Stimulated activated CD8-positive, alpha-beta memory T cell treated with anti-CD3 and anti-CD28 coated beads, Interleukin-4, amount 100 ng/mL, for 4 hours (primary cell): ENCODE results near the gene FTCD.
"Not testable (repeated sequence)": the region's sequence is repeated elsewhere in the genome, so short reads cannot be mapped to it uniquely, and the experiment has no call there.

Source experiments
- DNase-seq, 2 donors: peaks; one replicate each; pipeline ENCODE4 v3.0.0-alpha.2; 2020; ENCODE audit warnings: low read depth in 2 of 2, low spot score in 1 of 2

FTCD gene

GRCh38 chr21:46111857-46112724, 43.3 kb downstream of the FTCD start:
- DNase-seq: no peak

DNA sequence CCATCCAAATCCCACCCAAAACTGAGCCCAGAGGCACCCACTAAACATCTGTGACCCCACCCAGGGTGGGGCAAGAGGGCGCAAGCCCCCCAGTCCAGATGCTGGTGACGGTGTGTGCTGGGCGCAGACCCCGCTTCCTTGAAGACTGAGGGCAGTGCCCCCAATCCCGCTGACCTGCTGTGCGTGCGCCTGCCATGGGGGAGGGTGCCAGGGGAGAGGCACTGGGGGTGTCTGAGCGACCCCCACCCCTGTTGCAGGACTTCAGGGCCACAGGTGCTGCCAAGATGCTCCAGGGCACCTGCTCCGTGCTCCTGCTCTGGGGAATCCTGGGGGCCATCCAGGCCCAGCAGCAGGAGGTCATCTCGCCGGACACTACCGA, 44.2 kb downstream of the FTCD start:
- no peak for DNase-seq

- no peak for DNase-seq
Measured at GRCh38 chr21:46110499-46111192, 44.7 kb downstream of the FTCD start.

GRCh38 chr21:46109313-46110221, 45.8 kb downstream of the FTCD start:
- no peak for DNase-seq

DNA sequence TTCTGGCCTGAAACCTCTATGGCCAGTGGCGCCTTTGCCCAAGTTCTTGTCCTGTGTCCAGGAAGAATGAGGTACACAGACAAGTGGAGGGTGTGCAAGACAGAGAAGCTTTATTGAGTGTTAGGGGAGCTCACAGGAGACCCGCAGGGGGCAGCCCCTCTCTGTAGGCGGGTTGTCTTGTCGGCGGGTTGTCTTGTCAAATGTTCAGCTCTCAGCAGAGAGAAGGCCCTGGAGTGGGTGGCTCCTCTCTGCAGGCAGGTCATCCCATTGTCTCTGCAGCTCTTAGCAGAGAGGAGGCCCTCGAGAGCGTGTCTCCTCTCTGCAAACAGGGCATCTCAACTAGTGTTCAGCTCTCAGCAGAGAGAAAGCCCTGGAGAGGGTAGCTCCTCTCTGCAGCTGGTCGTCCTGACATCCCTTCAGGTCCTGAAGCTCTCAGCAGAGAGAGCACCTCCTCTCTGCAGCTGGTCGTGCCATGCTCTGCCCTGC, 46.5 kb downstream of the FTCD start:
- DNase-seq: no peak

GRCh38 chr21:46107376-46107775, 48.0 kb downstream of the FTCD start:
- DNase-seq: not testable (repeated sequence)

DNA sequence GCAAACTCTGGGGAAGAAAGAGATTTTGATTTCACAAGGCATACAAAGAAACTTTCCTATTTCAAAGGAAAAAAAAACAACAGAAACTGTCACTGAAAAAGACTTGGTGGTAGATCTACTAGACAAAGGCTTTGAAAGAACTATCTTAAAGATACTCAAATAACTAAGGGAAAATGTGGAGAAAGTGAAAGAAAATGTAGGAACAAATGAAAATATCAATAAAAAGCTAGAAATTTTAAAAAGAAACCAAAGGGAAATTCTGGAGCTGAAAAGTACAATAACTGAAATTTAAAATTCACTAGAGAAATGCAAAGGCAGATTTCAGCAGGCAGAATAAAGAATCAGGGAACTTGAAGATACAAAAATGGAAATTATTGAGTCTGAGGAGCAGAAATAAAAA, 51.3 kb downstream of the FTCD start:
- DNase-seq: no peak

DNA sequence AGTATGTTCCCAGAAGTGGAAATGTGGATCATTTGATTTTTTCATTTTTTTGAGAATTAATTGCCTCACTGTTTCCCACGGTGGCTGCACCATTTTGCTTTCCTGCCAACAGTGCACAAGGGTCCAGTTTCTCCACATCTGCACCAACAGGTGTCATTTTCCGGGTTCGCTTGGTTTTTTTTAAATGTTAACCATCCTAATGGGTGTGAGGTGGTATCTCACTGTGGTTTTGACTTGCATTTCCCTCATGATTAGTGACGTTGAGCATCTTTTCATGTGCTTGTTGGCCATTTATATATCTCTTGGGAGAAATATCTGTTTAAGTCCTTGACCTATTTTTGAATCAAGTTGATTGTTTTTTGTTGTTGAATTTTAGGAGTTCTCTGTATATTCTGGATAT, 54.5 kb downstream of the FTCD start:
- DNase-seq: no peak

DNA sequence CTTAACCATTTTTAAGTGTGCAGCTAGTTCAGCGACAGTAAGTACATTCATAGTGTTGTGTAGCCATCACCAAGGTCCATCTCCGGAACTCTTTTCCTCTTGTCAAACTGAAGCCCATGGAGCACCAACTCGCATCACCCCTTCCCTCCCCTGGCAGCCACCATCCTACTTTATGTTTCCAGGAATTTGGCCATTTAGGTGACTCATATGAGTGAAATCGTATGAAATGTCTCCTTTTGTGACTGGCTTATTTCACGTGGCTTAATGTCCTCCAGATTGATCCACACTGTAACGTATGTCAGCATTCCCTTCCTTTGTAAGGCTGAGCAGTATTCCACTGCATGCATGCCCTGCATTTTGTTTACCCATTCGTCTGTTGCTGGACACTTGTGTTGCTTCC, 55.0 kb downstream of the FTCD start:
- no peak for DNase-seq

DNA sequence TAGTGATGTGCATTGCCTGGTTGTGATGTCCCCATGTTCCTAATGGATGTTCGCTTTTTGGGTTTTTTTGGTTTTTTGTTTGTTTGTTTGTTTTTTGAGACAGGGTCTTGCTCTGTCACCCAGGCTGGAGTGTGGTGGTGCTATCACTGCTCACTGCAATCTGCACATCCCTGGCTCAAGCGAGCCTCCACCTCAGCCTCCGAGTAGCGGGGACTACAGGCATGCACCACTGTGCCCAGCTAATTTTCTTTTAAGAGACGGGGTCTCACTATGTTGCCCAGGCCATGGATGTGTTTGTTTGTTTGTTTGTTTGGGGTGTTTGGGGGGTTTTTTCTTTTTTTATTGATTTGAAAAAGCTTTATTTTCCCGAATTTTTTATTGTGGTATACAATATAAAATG, 55.4 kb downstream of the FTCD start:
- no peak for DNase-seq

- no peak for DNase-seq
Measured at GRCh38 chr21:46099476-46099875, 55.9 kb downstream of the FTCD start.

GRCh38 chr21:46098303-46099141, 56.9 kb downstream of the FTCD start:
- no peak for DNase-seq

DNA sequence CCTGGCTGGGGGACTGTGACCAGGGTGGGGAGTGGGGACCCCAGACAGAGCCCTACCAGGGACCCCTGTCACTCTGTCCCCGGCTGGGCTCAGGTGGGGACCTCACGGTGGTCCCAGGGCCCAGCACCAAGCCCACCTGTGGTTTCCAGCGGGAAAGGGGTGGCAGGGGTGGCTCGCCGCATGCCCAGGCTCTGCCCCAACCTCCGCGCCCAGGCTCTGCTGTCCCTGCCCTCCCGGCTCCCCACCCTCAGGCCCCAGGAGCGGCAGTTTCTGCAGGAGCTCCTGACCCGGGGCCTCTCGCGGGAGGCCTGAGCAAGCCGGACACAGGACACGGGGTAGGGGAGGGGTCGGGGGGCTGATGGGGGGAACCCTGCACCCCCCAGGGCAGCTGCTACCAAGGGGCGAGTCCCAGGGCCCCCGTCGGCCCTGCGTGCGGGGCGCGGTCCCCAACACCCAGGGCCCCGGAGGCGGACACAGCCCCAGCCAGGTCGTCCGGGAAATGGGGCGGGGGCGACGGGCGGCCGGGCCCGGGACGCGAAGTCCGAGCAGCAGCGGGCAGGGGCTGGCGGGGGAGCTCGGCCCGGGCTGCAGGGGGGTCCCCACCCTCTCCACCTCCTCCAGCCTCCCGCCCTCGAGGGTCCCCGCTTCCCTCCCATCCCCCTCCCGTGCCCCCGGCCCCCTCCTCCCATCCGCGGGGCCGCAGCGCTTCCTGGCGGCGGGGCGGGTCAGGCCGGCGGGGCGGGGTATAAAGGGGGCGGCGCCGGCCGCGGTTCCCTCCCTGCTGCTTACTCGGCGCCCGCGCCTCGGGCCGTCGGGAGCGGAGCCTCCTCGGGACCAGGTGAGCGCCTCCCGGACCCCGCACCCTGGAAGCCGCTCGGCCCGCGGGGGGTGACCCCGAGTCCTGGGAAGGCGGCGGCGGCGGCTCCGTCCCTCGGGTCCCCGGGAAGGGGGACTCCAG, 57.8 kb downstream of the FTCD start, which contains the start of gene COL6A2:
TSS of gene COL6A2 (plus strand) at position 777 of the 958 bp plus-strand sequence.
- peak in 1 of 2 donors; percentile 24 for DNase-seq

GRCh38 chr21:46096596-46097335, 58.6 kb downstream of the FTCD start:
- DNase-seq: no peak

GRCh38 chr21:46095814-46096595, 59.4 kb downstream of the FTCD start:
- DNase-seq: no peak

DNA sequence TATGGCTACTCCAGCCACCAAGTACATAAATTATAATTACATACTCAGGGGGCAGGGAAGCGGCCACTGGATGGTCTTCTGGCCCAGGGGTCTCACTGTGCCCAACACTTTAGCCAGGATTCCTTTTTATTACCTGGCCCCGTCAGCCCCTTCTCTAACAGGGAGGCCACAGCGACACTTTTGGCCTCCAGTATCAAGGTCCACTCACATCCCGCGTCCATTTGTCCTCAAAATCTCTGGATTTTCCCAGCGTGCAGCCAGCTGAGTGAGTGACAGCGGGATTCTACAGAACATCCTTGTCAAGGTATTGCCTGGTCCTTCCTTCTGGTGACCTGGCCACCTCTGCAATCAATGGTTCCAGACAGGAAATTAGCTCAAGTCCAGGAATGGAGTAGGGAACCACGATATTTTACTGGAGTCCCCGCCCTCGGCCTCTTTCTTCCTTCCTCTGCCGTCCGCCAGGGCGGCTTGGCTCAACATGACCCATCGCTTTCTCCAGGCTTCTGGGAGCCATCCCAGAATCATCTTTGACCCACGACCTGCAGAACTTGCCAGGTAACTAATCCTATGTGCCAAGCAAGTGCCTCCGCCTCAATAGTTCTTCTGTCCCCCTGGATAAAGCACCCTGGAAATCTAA, 60.2 kb downstream of the FTCD start:
- no peak for DNase-seq

DNA sequence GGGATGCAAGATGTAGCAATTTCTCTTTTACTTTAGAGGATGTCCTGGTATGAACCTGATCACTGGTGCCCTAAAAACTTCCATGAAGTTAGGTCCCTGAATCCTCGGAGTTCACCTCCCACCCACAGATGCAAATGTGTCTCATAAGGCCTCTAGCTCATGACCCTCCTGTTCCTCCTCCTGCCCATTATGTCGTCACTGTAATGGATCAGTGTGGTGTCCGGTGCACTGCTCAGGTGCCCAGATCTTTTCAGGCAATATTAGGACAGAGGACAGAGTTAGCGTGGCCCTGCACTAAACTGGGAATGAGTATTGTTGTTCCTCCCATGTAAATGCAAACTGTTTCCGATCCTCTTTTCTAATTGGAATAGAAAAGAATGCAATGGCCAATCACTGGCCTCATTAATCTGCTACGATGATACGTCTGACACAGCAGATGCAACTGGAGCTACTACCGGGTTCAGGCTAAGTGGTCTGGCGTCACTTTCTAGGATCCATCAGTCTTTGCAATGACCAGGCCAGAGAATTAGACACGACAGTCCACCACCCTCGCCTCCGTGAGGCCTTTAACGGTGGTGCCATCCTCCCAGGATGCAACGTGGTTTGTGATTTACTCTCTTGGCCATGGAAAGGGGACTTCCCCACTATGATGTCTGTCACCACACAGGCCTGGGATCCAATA, 60.8 kb downstream of the FTCD start:
- no peak for DNase-seq
